ENCODE measurements around the gene USH1C. TPM values are rescaled to one million over a fixed set of nuclear protein-coding genes. Genes with fewer than 3 reads are reported as not detected.

The USH1C gene
- total and polyA plus RNA-seq, 2 of the 13 experiments (the other 11 are each of a cell fraction or from before 2014, with no cell fraction given) = not detected

DNA sequence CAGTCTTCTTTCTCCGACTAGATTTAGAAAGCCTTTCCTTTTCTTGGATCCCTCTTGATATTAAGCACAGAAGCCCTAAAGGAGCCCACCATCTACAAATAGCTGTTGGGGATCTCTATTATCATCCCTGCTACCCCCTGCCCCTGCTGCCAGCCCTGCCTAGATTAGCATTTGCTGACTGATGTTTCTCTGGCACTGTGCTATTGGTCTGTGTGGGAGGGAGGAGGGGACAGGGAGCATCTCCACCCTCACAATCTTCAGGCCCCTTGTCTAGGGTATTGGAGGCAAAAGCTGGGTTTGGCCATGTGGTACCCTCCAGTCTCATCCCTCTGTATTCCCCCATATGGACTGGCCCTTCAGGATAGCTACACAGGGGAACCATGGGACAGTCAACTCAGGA is 6.2 kb downstream of the USH1C start:
- in situ Hi-C loops (cut with HindIII; ENCODE audit: extremely low pct_ligation_motif_present, low pct_unique_long_range_greater_than_20kb) = no loop called here
- no peak for ATAC-seq
- no TSS peak for BruUV-seq (replicated peaks)
- WGBS (ENCODE audit: low lambda C conversion rate) = 63% methylated on average over 1 of the region's 1 CpG
- intact Hi-C loops (cut with micrococcal nuclease; ENCODE audit: unreplicated experiment) = no loop called here
- TF ChIP-seq ZBTB7A (CRISPR knock-in tag; IDR thresholded peaks at IDR 0.05) (no peak), EHMT2 (IDR thresholded peaks at IDR 0.05; ENCODE audit: borderline replicate concordance, low read depth, low read length) (no peak), KAT8 (CRISPR knock-in tag; IDR thresholded peaks at IDR 0.05) (no peak)
- TF ChIP-seq, protein P1, sequence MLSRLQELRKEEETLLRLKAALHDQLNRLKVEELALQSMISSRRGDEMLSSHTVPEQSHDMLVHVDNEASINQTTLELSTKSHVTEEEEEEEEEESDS (CRISPR knock-in tag; IDR thresholded peaks at IDR 0.05; ENCODE audit: borderline replicate concordance) = no peak
- FAIRE-seq = no peak
- H3K79me2 ChIP-seq (ENCODE audit: insufficient read depth, low read length) = no peaks in the 10 kb centered on the region
- H3K9ac ChIP-seq (ENCODE audit: insufficient read depth, low read depth, low read length) = no peak overlapping the region
- no peak overlapping the region for H3K27ac ChIP-seq (ENCODE audit: extremely low read length, insufficient read depth, low read length)
- no peak overlapping the region for H2AFZ ChIP-seq (ENCODE audit: low read length)
- no peaks in the 10 kb centered on the region for H3K9me3 ChIP-seq (ENCODE audit: low read length)
- H3K4me2 ChIP-seq (ENCODE audit: low read depth, low read length) = no peak overlapping the region
- DNase-seq (ENCODE audit: low spot score) = no peak
- no peak overlapping the region for H3K4me3 ChIP-seq (replicated peaks in 1 of 3; ENCODE audit: insufficient read depth in 1 of 3, low read depth in 2 of 3, low read length in 3 of 3)
- ChIA-PET CTCF (ENCODE audit: low intra/inter-chr PET ratio, low total read pairs) (no interaction called here), POLR2A (no interaction called here)
- H4K20me1 ChIP-seq (ENCODE audit: insufficient read depth, low read length) = no peaks in the 10 kb centered on the region
- peaks cover 24% of the 10 kb centered on the region for H3K4me1 ChIP-seq (ENCODE audit: insufficient read depth, low read length)
- H3K27me3 ChIP-seq (ENCODE audit: control insufficient read depth in 1 of 2, insufficient read depth in 2 of 2, low read length in 2 of 2) = peaks cover 0 to 4% of the 10 kb centered on the region in 2 experiments; a peak in 1 of 5 replicates
- no peaks in the 10 kb centered on the region for H3K36me3 ChIP-seq (replicated peaks in 1 of 2; ENCODE audit: control insufficient read depth in 1 of 2, insufficient read depth in 2 of 2, low read length in 2 of 2)

DNA sequence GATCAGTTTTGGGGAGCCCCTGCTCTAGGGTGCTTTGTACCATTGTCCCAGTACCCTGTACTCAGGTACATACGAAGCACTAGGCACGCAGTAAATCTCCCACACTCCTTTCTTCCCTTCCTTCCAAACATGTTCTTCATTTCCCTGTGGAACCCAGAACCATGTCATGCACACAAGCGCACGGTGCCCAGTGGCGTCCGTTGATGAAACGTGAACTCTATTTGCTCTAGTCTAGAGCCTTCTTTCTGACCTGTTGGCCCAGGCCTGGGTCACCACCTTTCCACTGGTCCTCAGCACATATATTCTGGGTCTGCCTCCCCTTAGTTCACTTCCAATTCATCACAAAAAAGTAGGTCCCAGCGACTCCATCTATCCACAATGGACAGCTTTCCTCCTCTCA is 7.0 kb downstream of the USH1C start:
- no peak overlapping the region for H3K4me2 ChIP-seq (ENCODE audit: low read depth, low read length)
- ChIA-PET CTCF (ENCODE audit: low intra/inter-chr PET ratio, low total read pairs) (no interaction called here), POLR2A (no interaction called here)
- no peaks in the 10 kb centered on the region for H3K9me3 ChIP-seq (ENCODE audit: low read length)
- no peaks in the 10 kb centered on the region for H3K36me3 ChIP-seq (replicated peaks in 1 of 2; ENCODE audit: control insufficient read depth in 1 of 2, insufficient read depth in 2 of 2, low read length in 2 of 2)
- no TSS peak for BruUV-seq (replicated peaks)
- FAIRE-seq (no peak), ATAC-seq (no peak), DNase-seq (ENCODE audit: low spot score) (no peak)
- no peaks in the 10 kb centered on the region for H4K20me1 ChIP-seq (ENCODE audit: insufficient read depth, low read length)
- H3K4me3 ChIP-seq (replicated peaks in 1 of 3; ENCODE audit: insufficient read depth in 1 of 3, low read depth in 2 of 3, low read length in 3 of 3) = no peak overlapping the region
- 55% methylated on average over 8 of the region's 8 CpGs for WGBS (ENCODE audit: low lambda C conversion rate)
- in situ Hi-C loops (cut with HindIII; ENCODE audit: extremely low pct_ligation_motif_present, low pct_unique_long_range_greater_than_20kb) (no loop called here), intact Hi-C loops (cut with micrococcal nuclease; ENCODE audit: unreplicated experiment) (no loop called here)
- no peaks in the 10 kb centered on the region for H3K79me2 ChIP-seq (ENCODE audit: insufficient read depth, low read length)
- no peak overlapping the region for H3K9ac ChIP-seq (ENCODE audit: insufficient read depth, low read depth, low read length)
- no peak overlapping the region for H2AFZ ChIP-seq (ENCODE audit: low read length)
- peaks cover 0 to 9% of the 10 kb centered on the region in 2 experiments; a peak in 1 of 5 replicates for H3K27me3 ChIP-seq (ENCODE audit: control insufficient read depth in 1 of 2, insufficient read depth in 2 of 2, low read length in 2 of 2)
- H3K27ac ChIP-seq (ENCODE audit: extremely low read length, insufficient read depth, low read length) = no peak overlapping the region
- TF ChIP-seq ADNP (CRISPR knock-in tag; IDR thresholded peaks at IDR 0.05) (no peak), JUNB (CRISPR knock-in tag; IDR thresholded peaks at IDR 0.05; ENCODE audit: borderline replicate concordance) (no peak), ZBTB21 (CRISPR knock-in tag; IDR thresholded peaks at IDR 0.05) (no peak), PHF5A (CRISPR knock-in tag; IDR thresholded peaks at IDR 0.05; ENCODE audit: low read depth, unreplicated experiment) (no peak), SUZ12 (IDR thresholded peaks at IDR 0.05; ENCODE audit: low read depth, low read length) (no peak)
- TF ChIP-seq, protein P2, sequence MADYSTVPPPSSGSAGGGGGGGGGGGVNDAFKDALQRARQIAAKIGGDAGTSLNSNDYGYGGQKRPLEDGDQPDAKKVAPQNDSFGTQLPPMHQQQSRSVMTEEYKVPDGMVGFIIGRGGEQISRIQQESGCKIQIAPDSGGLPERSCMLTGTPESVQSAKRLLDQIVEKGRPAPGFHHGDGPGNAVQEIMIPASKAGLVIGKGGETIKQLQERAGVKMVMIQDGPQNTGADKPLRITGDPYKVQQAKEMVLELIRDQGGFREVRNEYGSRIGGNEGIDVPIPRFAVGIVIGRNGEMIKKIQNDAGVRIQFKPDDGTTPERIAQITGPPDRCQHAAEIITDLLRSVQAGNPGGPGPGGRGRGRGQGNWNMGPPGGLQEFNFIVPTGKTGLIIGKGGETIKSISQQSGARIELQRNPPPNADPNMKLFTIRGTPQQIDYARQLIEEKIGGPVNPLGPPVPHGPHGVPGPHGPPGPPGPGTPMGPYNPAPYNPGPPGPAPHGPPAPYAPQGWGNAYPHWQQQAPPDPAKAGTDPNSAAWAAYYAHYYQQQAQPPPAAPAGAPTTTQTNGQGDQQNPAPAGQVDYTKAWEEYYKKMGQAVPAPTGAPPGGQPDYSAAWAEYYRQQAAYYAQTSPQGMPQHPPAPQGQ (CRISPR knock-in tag; IDR thresholded peaks at IDR 0.05; ENCODE audit: borderline replicate concordance) = no peak
- peaks cover 24% of the 10 kb centered on the region for H3K4me1 ChIP-seq (ENCODE audit: insufficient read depth, low read length)
